K562 (cell line): ENCODE measurements around the gene SLC3A2. TPM values are rescaled to one million over a fixed set of nuclear protein-coding genes. Genes with fewer than 3 reads are reported as not detected.
A peak's percentile ranks its signal among the peaks of the same experiment; 100 is the strongest.

Experiments
- FOXJ2 ChIP-seq: fragments of 200-800 bp; sonication (Bioruptor generic); IDR thresholded peaks from 2 replicates; pipeline ENCODE4 v1.6.1; 2016; ENCODE audit warnings: missing genetic modification characterization, missing compliant biosample characterization
- GTF2A2 ChIP-seq: IDR thresholded peaks from 2 replicates; pipeline ENCODE4 v1.6.1; 2016; ENCODE audit warnings: mild to moderate bottlenecking, missing genetic modification characterization, missing compliant biosample characterization
- HNRNPUL1 ChIP-seq: fragments of 200-400 bp; formaldehyde crosslinking; IDR thresholded peaks from 2 replicates; pipeline ENCODE4 v1.6.1; 2017; ENCODE audit warnings: low read length
- MTA2 ChIP-seq: fragments of 450-650 bp; IDR thresholded peaks from 2 replicates; pipeline ENCODE4 v1.6.1; 2016; ENCODE audit warnings: low read depth
- PHTF2 ChIP-seq: fragments of 250-450 bp; sonication (Bioruptor Pico); IDR thresholded peaks from 2 replicates; pipeline ENCODE4 v1.5.0; 2021; ENCODE audit warnings: mild to moderate bottlenecking
- POLR2H ChIP-seq: IDR thresholded peaks from 2 replicates; pipeline ENCODE4 v1.6.1; 2016; ENCODE audit warnings: missing genetic modification characterization, low read depth, mild to moderate bottlenecking, control low read depth, missing compliant biosample characterization, moderate library complexity
- POLR3G ChIP-seq: IDR thresholded peaks from 2 replicates; pipeline ENCODE4 v1.6.1; 2011; ENCODE audit not compliant: insufficient read length, insufficient replicate concordance; ENCODE audit errors: extremely low read depth
- RHOXF2B ChIP-seq: fragments of 250-450 bp; sonication (Bioruptor Pico); conservative IDR thresholded peaks from 2 replicates; pipeline ENCODE4 v1.5.1; 2021
- SNRNP70 ChIP-seq: fragments of 200-400 bp; formaldehyde crosslinking; optimal IDR thresholded peaks from 2 replicates; pipeline ENCODE3; 2017; ENCODE audit warnings: low read depth, low read length
- SREBF2 ChIP-seq: sonication (generic); formaldehyde crosslinking; IDR thresholded peaks from 2 replicates; pipeline ENCODE4 v1.4.0; 2020; ENCODE audit warnings: mild to moderate bottlenecking, missing genetic modification reagents
- ZC3H8 ChIP-seq: fragments of 450-650 bp; IDR thresholded peaks from 2 replicates; pipeline ENCODE4 v1.6.1; 2017
- ZNF197 ChIP-seq: fragments of 200-800 bp; sonication (Bioruptor generic); IDR thresholded peaks from 2 replicates; pipeline ENCODE4 v1.6.1; 2016; ENCODE audit warnings: low read depth, missing genetic modification characterization, missing compliant biosample characterization
- ZNF766 ChIP-seq: fragments of 200-800 bp; sonication (Bioruptor generic); conservative IDR thresholded peaks from 2 replicates; pipeline ENCODE4 v1.6.1; 2016; ENCODE audit warnings: missing genetic modification characterization, missing compliant biosample characterization
- polyA plus RNA-seq, 8 experiments: library from polyadenylated mRNA; depleted of rRNA in 4 of 8; stranded (reverse) in 5 of 8; unstranded in 3 of 8; fragments of >200 nt; fragmentation: Nextera tagmentation in 2 of 8; fragmentation: Illumina TruSeq in 1 of 8; extraction: Ambion mirVana in 2 of 8; extraction: Trizol in 1 of 8; gene quantifications; 2 replicates each; pipeline versions ENCODE4 v1.2.1 to v1.2.3, GENCODE V29; 2011 to 2014; ENCODE audit warnings: inconsistent platforms in 1 of 8, missing spikeins in 1 of 8
- total RNA-seq, 7 experiments: library from RNA; depleted of rRNA in 6 of 7; stranded (reverse); fragments of >200 nt in 6 of 7; fragmentation: Illumina TruSeq in 2 of 7; extraction: Trizol in 2 of 7; gene quantifications; 2 replicates each; pipeline versions ENCODE4 v1.2.1 to v1.2.3, GENCODE V29; 2011 to 2021; ENCODE audit warnings: low replicate concordance in 1 of 7
- TF ChIP-seq, protein P1 (sequence below), 2 experiments: fragments of 450-650 bp; IDR thresholded peaks; 2 replicates each; pipeline ENCODE4 v1.6.1; 2016
- TF ChIP-seq, protein P2 (sequence below): fragments of 450-650 bp; IDR thresholded peaks from 2 replicates; pipeline ENCODE4 v1.6.1; 2014; ENCODE audit warnings: low read depth, mild to moderate bottlenecking, moderate library complexity, borderline replicate concordance
- TF ChIP-seq, protein P3 (sequence below): fragments of 450-650 bp; IDR thresholded peaks from 2 replicates; pipeline ENCODE4 v1.7.0; 2016; ENCODE audit warnings: borderline replicate concordance
- TF ChIP-seq, protein P4 (sequence below): fragments of 250-450 bp; sonication (Bioruptor Pico); IDR thresholded peaks from 2 replicates; pipeline ENCODE4 v1.5.0; 2021
- TF ChIP-seq, protein P5 (sequence below): fragments of 250-450 bp; sonication (Bioruptor Pico); IDR thresholded peaks from 2 replicates; pipeline ENCODE4 v1.4.0; 2020; ENCODE audit warnings: mild to moderate bottlenecking
- TF ChIP-seq, protein P6 (sequence below): fragments of 450-650 bp; formaldehyde crosslinking; IDR thresholded peaks from 2 replicates; pipeline ENCODE4 v1.4.0; 2020; ENCODE audit warnings: mild to moderate bottlenecking, moderate library complexity

The SLC3A2 gene
- total and polyA plus RNA-seq, 9 of the 15 experiments (the other 6 are each of a cell fraction or from before 2014, with no cell fraction given) = 20.0 to 296 (median 214) TPM

GRCh38 chr11:62855571-62856332, 24.9 kb upstream of the SLC3A2 start (continued):
- TF ChIP-seq POLR3G (no peak), ZNF197 (CRISPR knock-in tag) (0 out of 2 replicates have a peak, but pooled peaks have one; percentile 44), SREBF2 (CRISPR knock-in tag) (peak; percentile 94; the same call in 1 of the 2 replicates), SNRNP70 (peak; percentile 96), ZNF766 (no peak), GTF2A2 (tag) (peak; percentile 96), RHOXF2B (CRISPR knock-in tag) (peak; percentile 85; the same call in 1 of the 2 replicates), ZC3H8 (peak; percentile 45; the same call in 1 of the 2 replicates), HNRNPUL1 (peak; percentile 79; the same call in 1 of the 2 replicates), FOXJ2 (tag) (no peak; the same call in 1 of the 2 replicates), POLR2H (tag) (peak; percentile 99), PHTF2 (peak; percentile 52; the same call in 1 of the 2 replicates), MTA2 (peak; percentile 13)
- TF ChIP-seq, protein P1, sequence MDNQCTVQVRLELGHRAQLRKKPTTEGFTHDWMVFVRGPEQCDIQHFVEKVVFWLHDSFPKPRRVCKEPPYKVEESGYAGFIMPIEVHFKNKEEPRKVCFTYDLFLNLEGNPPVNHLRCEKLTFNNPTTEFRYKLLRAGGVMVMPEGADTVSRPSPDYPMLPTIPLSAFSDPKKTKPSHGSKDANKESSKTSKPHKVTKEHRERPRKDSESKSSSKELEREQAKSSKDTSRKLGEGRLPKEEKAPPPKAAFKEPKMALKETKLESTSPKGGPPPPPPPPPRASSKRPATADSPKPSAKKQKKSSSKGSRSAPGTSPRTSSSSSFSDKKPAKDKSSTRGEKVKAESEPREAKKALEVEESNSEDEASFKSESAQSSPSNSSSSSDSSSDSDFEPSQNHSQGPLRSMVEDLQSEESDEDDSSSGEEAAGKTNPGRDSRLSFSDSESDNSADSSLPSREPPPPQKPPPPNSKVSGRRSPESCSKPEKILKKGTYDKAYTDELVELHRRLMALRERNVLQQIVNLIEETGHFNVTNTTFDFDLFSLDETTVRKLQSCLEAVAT (IDR thresholded peaks at IDR 0.05) = peak; percentile 97 to 99
- TF ChIP-seq, protein P2, sequence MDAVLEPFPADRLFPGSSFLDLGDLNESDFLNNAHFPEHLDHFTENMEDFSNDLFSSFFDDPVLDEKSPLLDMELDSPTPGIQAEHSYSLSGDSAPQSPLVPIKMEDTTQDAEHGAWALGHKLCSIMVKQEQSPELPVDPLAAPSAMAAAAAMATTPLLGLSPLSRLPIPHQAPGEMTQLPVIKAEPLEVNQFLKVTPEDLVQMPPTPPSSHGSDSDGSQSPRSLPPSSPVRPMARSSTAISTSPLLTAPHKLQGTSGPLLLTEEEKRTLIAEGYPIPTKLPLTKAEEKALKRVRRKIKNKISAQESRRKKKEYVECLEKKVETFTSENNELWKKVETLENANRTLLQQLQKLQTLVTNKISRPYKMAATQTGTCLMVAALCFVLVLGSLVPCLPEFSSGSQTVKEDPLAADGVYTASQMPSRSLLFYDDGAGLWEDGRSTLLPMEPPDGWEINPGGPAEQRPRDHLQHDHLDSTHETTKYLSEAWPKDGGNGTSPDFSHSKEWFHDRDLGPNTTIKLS = peak; percentile 87
- TF ChIP-seq, protein P3, sequence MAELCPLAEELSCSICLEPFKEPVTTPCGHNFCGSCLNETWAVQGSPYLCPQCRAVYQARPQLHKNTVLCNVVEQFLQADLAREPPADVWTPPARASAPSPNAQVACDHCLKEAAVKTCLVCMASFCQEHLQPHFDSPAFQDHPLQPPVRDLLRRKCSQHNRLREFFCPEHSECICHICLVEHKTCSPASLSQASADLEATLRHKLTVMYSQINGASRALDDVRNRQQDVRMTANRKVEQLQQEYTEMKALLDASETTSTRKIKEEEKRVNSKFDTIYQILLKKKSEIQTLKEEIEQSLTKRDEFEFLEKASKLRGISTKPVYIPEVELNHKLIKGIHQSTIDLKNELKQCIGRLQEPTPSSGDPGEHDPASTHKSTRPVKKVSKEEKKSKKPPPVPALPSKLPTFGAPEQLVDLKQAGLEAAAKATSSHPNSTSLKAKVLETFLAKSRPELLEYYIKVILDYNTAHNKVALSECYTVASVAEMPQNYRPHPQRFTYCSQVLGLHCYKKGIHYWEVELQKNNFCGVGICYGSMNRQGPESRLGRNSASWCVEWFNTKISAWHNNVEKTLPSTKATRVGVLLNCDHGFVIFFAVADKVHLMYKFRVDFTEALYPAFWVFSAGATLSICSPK = peak; percentile 84; the same call in 1 of the 2 replicates
- TF ChIP-seq, protein P4, sequence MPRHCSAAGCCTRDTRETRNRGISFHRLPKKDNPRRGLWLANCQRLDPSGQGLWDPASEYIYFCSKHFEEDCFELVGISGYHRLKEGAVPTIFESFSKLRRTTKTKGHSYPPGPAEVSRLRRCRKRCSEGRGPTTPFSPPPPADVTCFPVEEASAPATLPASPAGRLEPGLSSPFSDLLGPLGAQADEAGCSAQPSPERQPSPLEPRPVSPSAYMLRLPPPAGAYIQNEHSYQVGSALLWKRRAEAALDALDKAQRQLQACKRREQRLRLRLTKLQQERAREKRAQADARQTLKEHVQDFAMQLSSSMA (CRISPR knock-in tag) = peak; percentile 72; the same call in 1 of the 2 replicates
- TF ChIP-seq, protein P5, sequence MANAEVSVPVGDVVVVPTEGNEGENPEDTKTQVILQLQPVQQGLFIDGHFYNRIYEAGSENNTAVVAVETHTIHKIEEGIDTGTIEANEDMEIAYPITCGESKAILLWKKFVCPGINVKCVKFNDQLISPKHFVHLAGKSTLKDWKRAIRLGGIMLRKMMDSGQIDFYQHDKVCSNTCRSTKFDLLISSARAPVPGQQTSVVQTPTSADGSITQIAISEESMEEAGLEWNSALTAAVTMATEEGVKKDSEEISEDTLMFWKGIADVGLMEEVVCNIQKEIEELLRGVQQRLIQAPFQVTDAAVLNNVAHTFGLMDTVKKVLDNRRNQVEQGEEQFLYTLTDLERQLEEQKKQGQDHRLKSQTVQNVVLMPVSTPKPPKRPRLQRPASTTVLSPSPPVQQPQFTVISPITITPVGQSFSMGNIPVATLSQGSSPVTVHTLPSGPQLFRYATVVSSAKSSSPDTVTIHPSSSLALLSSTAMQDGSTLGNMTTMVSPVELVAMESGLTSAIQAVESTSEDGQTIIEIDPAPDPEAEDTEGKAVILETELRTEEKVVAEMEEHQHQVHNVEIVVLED = peak; percentile 44; the same call in 1 of the 2 replicates
- TF ChIP-seq, protein P6, sequence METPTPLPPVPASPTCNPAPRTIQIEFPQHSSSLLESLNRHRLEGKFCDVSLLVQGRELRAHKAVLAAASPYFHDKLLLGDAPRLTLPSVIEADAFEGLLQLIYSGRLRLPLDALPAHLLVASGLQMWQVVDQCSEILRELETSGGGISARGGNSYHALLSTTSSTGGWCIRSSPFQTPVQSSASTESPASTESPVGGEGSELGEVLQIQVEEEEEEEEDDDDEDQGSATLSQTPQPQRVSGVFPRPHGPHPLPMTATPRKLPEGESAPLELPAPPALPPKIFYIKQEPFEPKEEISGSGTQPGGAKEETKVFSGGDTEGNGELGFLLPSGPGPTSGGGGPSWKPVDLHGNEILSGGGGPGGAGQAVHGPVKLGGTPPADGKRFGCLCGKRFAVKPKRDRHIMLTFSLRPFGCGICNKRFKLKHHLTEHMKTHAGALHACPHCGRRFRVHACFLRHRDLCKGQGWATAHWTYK (CRISPR knock-in tag) = peak; percentile 48; the same call in 1 of the 2 replicates
